Mucosa of gallbladder (tissue), 1 donor: ENCODE data around the gene AKAP8L. TPM values are rescaled to one million over a fixed set of nuclear protein-coding genes. Genes with fewer than 3 reads are reported as not detected.

Source experiments
- DNase-seq: peaks from one replicate; pipeline ENCODE4 v3.0.0-alpha.2; 2020; ENCODE audit warnings: low spot score
- total RNA-seq: library from RNA; stranded (reverse); gene quantifications from one replicate; pipeline ENCODE4 v1.2.1, GENCODE V29; 2021
- donor health status: DM: no; HTN: no; CAD: no.

The AKAP8L gene
- total RNA-seq, 1 donor from 2014 or later = 110 TPM

DNA sequence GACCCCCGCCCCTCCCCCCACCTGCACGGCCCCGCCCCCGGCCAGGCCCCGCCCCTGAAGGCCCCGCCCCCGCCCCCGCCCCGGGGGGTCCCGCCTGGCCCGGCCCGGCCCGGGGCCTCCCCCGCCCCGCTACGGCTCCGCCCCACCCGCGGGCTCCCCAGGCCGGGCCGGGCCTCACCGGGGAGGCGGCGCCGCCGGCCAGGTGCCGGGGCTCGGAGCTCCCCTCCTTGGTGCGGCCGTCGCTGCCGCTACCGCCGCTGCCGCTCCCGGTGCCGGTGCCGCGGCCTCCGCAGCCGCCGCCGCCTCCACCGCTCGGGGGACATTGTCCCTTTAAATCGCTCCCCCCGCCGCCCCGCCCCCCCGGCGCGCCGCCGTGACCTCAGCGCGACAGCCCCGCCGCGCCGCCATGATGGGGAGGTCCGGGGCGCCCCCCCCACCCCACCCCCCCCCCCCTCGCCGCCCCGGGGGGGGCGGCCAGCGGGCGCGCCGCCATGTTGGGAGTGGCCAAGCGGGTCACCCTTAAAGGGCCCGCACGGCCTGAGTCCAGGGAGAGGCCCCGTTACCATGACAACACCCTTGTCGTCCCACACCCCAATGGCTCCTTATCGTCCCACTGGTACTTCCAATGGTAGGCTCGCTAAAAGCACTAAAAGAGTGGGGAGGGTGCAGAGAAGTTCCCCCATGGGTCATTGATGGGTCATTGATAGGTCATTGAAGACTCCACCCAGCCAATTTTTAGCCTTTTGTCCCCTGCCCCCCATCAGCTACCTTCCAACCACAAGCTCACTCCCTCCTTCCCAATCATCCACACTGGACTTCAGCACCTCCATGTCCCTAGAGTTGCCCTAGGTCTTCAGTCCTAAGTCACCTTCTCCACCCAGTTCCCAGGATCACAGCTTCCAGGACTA is 31.1 kb upstream of the AKAP8L start, which contains the start of gene WIZ:
Gene WIZ, minus strand, starts transcription at position 337 of the 908 bp plus-strand sequence. CDS start 1,649 bp downstream, outside the sequence.
- peak; percentile 84 for DNase-seq

DNA sequence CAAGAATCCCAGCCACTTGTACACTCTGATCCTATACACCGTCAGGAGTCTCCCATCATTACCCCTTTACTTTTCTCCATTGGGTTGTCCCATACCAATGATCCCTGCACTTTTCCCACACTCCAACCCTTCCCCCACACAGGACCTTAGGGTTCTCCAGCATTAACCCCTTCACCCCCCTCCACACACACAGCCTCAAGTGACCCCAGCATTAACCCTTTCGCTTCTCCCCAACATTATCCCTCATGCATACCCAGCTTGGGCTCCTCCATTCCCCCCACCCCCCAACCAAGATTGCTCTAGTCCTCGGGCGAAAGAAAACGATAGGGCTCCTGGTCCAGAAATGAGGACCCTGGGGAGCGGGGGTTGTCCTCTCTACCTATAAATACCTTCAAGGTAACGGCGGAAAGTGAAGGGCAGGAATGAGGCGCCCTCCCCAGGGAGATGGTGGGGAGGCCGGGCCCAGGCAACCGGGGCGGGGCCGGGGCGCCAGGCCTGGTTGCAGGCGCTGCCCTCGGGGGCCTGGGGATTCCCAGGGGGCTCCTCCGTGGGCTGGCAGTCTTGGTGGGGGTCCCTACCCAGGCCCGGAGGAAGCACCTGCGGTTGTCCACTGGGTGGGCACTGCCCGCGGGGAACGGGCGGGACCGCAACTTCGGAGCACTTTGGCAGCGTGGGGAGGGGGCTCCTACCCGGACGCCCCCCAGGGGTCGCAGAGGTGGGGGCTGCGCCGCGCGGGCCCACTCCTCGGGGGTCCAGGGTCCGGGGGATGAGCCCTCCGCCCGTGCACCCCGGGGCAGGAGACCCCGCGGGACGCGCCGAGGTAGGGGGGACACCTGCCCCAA is 30.2 kb upstream of the AKAP8L start:
- DNase-seq = no peak

DNA sequence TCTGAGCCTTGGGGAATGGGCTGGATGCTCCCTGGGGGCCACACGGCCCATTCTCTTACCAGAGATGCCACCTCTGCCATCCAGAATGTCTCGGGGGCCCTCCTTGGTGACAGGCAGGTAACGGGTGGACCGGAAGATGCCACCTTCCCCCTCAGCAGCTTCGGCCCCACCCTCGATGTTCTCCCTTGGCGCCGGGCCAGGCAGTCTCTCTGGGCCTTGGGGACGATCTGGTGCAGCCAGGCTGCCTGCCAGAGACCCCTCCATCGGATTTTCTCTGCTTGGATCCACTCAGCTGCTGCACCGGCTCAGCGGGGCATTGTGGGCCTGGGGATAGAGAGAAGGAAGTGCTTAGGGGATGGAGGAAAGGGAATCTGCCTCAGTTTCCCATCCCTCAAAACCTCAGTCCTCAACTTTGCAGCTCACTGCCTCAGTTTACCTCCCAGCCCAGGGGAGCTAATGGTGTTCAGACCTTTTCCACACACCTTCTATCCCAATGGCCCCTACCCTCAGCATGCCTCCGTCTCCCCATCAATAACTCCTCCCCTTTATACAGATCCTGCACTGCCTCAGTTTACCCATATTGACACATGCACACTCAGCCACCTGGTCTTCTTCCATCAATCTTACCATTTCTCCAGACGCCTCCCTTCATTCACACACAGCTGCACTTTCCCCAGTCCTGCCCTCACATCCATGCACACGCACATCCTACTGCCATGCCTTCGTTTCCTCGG is 29.4 kb upstream of the AKAP8L start:
- DNase-seq = no peak

DNA sequence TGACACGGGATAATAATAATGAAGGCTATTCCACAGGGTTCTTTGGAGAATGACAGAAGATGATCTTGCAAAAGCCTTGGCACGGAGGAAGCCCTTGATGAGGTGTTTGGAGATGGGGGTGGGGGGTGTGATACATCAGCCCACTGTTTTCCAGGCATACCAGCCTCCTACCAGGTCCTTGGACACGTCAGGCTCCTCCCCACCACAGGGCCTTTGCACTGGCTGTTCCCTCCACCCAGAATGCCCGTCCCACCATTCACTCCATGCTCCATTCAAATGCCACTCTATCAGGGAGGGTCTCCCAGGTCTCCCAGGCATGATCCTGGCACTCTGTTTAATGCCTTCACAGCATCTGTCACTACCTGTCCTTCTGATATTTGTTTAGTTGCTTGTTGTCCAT is 28.3 kb upstream of the AKAP8L start:
- DNase-seq = no peak

DNA sequence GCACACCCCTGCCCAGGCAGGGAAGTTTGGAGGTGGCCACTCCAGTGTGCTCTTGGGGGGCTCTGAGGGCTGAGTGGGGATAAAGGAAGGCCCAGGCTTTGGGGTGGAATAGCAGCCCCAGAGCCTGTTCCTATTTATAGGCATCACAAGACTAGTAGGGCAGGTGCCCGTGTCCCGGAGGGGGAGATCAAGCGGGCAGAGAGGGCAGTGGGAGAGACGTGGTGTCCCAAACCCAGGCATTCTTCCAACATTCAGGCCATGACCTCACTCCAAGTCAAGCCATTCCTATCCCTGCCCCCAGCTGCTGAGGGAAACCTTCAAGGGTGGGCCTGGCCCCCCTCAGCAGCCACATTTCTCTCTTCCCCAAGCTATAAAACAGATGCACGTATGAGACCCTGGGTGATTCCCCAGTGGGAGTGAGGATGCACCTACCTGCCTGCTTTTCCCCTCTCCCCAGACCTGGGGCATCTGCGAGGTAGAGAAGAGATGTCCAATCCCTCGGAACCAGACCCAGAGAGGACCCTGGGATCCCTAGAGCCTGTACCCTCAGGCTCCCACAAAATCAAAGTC is 27.1 kb upstream of the AKAP8L start:
- no peak for DNase-seq

DNA sequence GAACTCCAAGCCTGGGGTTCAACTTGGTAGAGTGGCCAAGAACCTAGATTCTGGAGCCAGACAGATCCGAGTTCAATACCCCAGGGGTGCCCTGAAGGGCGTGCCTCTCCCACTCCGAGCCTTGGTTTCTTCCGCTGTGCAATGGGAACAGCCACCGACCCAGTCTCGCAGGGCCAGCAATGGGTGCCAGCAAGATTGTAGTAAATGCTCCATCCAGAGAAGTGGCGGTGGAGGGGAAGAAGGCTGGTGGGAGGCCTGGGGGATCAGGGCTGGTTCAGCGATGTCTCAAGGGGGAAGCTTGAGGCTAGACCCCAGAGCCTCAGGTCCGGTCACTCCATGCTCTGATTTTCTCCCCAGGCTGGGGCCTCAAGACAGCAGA is 26.4 kb upstream of the AKAP8L start:
- DNase-seq = no peak

DNA sequence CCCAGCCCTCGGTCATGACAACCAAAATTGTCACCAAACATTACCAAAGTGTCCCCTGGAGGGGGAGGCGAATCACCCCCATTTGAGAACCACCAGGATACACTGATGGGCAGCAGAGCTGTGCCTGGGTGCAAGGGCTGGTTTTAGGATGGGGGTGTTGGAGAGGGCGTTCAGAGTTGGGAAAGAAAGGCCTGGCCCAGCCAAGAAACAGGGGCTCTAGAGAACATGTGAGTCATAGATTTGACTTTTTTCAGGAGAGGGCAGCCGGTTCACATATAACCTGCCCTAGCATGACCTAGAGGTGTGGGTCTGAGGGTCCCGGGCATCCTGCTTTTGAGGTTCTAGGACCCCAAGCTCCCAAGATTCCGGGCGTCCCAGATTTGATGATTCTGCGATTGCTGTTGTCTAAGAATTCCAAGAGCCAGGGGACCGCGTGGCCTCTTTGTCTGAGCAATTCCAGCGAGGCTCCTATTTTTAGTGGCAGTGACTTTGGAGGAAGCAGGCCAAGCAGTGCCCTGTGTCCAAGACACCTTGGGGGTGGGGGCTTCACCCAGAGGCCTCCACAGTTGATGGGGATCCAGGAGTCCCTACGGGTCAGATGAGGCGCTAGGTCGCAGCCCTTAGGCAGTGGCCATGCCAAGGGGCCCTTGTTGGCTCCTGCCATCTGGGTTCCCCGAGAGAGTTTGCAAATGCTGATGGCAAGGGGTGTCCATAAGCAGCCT is 25.9 kb upstream of the AKAP8L start:
- DNase-seq = no peak

DNA sequence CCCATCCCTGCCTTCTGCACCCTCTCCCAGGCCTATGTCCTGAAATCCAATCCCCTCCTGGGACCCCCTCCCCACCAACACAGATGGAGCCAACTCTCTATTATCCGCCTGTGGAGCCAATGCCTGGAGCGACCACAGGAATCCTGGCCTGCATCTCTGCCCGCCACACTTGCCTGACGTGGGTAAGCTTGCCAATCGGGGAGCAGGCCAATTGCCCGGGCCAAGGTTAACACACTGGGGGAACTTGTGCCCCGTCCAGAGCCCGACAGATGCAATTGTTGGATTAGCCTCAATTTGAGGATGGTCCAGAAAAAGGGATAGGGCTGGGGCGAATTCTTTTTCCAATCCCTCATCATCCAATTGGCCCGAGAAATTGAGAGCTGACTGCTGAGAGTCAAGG is 25.1 kb upstream of the AKAP8L start:
- DNase-seq = no peak

DNA sequence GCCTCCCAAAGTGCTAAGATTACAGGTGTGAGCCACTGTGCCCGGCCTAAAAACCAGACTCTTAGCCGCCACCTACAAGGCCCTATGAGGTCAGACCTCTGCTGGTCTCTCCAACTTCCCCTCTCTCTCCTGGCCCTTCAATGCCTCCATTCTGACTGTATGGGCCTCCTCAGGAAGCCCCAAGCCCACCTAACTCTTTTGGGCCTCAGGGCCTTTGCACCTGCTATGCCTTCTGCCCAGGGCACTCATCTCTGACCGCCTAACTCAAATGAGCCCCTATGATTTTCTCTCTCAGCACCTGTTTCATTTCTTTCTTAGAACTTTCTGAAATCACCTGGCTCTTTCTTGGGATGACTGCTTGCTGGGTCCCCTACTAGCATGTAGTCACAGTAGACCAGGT is 24.5 kb upstream of the AKAP8L start:
- no peak for DNase-seq

DNA sequence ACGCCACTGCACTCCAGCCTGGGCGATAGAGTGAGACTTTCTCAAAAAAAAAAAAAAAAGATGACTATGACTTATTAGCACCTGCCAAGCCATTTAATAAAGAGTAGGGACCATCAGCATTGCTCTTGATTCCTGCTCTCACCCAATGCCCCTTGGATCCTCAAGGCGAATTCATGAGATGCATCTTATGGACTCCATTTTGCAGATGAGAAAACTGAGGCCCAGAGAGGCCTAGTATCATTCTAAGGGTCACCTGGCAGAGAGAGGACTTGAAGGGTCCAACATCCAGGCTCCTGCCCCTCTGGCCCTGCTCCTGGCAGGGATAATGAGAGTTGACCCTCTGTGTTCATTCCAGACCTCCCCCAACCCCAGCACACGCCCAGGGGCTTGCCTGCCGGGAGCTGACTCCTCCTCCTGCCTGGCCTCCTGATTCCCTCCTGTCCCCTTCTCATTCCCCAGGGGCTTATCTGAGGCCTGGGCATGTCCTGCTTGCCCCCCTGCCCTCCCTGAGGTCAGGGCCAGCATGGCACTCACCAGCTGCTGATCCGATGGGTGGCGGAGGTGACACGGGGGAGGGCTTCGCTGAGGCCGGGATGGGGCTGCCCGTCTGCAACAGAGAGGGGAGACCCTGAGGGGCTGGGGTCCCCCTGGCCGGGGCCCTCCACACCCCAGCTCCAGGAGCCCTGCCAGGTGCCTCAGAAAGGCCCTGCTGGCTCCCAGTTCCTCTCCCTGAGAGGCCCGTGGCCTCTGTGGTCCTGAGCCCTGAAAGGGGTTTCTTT is 23.5 kb upstream of the AKAP8L start:
- DNase-seq = no peak

DNA sequence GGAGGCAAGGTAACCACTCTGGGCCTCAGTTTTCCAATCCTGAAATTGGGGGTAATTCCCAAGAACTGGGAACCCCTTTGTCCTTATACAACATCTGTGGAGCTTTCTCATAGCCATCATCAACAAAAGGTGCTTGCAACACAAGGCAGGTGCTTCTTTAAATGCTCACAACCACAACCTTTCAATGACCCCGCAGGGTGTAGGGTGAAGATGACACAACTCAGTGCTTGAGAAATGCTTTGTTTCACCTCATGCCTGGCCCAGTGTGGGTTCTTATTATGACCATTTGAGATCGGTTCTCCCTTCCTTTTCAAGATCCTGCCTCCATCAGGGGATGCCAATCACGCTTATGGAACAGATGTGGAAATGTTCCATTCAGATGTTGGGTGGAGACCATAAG is 22.5 kb upstream of the AKAP8L start:
- no peak for DNase-seq

DNA sequence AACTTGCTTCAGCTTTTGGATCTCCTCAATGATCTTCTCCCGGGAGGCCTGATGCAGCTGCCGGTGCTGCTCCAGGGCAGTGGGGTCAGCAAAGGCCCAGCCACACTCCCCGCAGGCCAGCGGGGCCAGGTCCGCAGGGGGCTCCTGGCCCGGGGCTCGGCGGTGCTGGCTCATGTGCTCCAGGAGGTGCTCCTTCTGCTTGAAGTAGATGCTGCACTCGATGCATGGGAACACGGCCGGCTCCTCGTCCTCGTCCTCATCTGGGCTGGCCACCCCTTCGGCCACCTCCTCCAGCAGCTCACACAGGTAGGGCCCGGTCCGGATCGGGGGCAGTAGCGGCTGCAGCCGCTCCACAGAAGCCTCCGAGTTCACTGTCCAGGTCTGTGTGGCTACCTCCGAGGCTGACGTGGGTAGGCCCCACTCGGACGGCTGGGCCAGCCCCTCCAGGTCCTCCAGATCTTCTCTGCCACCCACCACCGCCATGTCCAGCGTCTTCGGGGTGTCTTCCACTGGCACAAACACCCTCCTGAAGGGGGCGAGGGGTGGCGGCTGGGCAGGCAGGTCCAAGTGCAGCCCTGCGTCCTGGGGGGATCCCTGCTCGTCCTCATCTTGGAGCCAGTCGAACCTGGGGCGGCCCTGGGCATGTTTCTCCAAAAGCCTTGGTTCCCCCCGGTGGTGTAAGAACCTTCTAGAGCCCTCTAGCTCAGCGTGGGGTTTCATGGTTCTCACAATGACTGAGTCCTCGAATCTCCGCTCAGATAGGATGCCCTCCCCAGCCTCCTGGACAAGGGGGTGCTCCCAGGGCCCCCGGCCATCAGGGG is 21.2 kb upstream of the AKAP8L start:
- DNase-seq = no peak

DNA sequence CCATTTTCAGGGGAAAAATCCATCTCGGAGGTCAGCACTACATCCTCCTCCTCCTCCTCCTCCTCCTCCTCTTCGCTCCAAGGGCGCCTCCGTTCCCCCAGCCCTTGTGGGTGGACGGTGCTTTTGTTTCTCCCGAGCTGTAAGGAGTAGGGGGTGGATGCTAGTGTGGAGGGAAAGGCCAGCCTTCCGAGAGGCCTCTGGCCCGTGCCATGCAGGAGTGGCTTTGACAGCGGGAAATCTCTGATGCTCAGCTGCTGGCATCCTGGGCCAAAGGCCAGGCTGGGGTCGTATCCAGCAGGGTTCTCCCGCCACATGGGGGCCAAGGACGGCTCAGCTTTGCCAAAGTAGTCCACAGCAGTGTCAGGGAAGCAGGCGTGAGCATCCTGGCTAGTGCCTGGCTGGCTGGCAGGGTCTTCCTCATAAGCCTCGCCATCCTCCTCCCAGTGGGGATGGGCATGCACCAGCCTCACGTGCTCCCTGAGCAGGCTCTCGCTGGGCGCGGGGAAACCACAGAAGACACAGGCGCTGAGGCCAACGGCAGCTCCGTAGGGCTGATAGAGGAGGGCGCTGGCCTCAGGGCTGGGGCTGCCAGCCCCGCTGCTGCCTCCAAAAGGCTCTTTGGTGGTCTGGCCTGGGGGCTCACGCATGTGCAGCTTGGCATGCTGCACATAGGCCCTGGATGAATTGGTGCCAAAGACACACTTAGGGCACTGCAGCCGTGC is 20.5 kb upstream of the AKAP8L start:
- no peak for DNase-seq

DNA sequence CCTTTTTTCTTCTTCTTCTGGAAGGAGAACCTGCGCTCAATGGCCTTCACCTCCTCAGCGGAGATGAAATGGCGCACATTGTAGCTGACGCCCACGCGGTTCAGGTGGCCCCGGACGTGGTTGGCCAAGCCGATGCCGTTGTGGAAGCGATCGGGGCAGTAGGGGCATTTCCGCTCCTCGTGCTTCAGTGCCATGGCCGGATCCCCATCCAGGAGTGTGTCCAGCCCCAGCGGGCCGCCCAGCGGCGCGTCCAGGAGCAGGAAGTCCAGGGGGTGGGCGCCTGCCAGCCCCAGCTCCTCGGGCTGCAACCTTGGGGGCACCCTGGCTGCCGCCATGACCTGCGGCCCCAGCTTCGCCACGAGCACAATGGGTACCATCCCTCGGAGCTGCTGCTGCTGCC is 19.8 kb upstream of the AKAP8L start:
- no peak for DNase-seq

DNA sequence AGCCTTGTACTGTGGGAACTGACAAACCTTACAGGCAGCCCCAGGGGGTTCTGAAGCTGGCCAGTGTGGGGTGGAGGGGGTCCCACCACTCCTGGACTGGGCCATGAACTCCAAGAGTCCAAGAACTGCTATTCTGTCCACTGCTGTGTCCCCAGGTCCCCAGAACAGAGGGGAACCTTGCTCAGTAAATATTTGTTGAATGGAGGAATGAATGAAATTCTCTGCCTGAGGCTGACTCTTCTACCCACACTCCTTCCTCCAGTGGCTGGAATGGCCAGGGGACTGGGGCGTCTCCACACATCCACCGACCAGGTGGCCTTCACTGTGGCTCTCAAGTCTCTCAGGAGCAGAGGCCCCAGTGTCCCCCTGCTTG is 19.3 kb upstream of the AKAP8L start:
- no peak for DNase-seq

DNA sequence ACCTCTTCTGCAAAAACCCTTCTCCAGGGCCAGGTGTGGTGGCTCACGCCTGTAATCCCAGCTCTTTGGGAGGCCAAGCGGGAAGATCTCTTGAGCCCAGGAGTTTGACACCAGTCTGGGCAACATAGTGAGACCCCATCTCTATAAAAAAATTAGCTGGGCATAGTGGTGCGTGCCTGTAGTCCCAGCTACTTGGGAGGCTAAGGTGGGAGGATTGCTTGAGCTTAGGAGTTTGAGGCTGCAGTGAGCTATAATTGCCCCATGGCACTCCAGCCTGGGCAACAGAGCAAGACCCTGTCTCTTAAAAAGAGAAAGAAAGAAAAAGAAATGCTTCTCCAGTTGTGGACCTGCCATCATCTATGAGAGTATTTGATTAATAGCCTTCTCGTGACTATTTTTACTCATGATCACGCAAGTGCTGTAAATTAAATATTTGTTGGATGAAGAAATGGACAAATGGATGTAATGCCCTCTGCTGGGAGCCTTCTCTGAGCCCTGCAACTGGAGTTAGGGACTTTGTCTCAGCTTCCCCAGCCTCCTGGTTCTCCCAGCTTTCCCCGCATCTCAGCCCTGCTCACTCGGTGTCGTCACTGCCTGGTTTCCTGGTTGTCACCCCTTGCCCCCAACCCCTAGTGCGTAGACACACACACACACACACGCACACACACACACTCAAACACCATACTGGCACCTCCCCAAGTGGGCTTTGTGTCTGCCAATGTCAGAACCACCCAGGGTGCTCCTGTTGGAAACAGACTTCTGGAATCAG is 18.8 kb upstream of the AKAP8L start:
- no peak for DNase-seq

DNA sequence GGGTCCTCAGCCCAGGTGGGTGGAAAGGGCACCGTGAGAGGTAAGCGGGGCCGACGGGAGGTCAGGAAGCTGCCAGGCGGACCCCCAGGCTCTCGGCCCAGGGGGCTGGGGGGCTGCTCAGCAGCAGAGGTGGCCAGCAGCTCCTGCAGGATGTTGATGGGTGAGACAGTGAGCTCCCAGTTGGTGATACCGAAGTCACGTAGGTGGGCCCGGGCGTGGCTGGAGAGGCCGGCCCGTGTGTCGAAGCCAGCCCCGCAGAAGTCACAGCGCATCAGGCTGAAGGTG is 18.0 kb upstream of the AKAP8L start:
- no peak for DNase-seq
